K562 (cell line): ENCODE results near the gene ATL3. TPM values are rescaled to one million over a fixed set of nuclear protein-coding genes. Genes with fewer than 3 reads are reported as not detected.

ENCODE experiments used
- ATAC-seq: fragments of 200-7000 bp; cut with Tn5 transposase; 3 replicates; pipeline ENCODE4 v1.9.1; 2020; ENCODE audit warnings: moderate library complexity
- BruUV-seq: library from RNA; stranded (reverse); fragments of 400-500 nt; replicated peaks from 2 replicates; lab custom pipeline; 2021; lab: Mats Ljungman, UMichigan
- CTCF ChIA-PET: fragments of 300-600 bp; formaldehyde crosslinking; extraction: SDS; loops from one replicate; lab custom pipeline; 2021; ENCODE audit warnings: low intra/inter-chr PET ratio; lab: Yijun Ruan, JAX
- POLR2A ChIA-PET: fragments of 300-600, 350-650 bp; sonication (Branson Sonifier 250); formaldehyde crosslinking; extraction: SDS; loops from one replicate; lab custom pipeline; 2021; ENCODE audit warnings: antibody characterized with exemption, inconsistent platforms; lab: Yijun Ruan, JAX
- DNase-seq, 4 experiments: peaks; one replicate each; pipeline versions ENCODE4 v3.0.0 to v3.0.0-alpha.2; 2011 to 2018; ENCODE audit warnings: low spot score in 3 of 4, mixed read lengths in 3 of 4; ENCODE audit errors: extremely low read depth in 1 of 4
- FAIRE-seq: peaks from 2 replicates; lab custom pipeline; 2011; peaks lifted over from hg19 to GRCh38; lab: Jason Lieb, UNC
- H2AFZ ChIP-seq: 2 replicates; pipeline ENCODE4 v1.6.0; 2011; ENCODE audit warnings: low read depth, low read length, control low read depth, inconsistent platforms
- H3K27ac ChIP-seq: fragments of 200-600 bp; 3 replicates; pipeline ENCODE4 v1.8.0; 2011; ENCODE audit warnings: low read depth, mild to moderate bottlenecking, control low read depth, inconsistent platforms, low read length, moderate library complexity, mixed read lengths; ENCODE audit errors: extremely low read depth
- H3K27me3 ChIP-seq, 2 experiments: fragments of 300-600 bp in 1 of 2; 2 replicates in 1 of 2; 3 replicates in 1 of 2; pipeline versions ENCODE4 v1.6.0 to v1.8.0; 2011; ENCODE audit warnings: inconsistent platforms in 2 of 2, low read length in 2 of 2, mild to moderate bottlenecking in 1 of 2, mixed read lengths in 1 of 2, moderate library complexity in 1 of 2; ENCODE audit not compliant: control insufficient read depth in 2 of 2, insufficient read depth in 2 of 2
- H3K36me3 ChIP-seq: fragments of 300-600 bp; 3 replicates; pipeline ENCODE4 v1.8.0; 2011; ENCODE audit warnings: mild to moderate bottlenecking, low read length, inconsistent platforms; ENCODE audit not compliant: control insufficient read depth, insufficient read depth
- H3K4me1 ChIP-seq, 2 experiments: fragments of 200-600 bp in 1 of 2; replicated peaks in 1 of 2; 2 replicates in 1 of 2; 3 replicates in 1 of 2; pipeline versions ENCODE4 v1.5.1 to v1.8.0; 2011; ENCODE audit warnings: inconsistent platforms in 2 of 2, low read length in 2 of 2, mild to moderate bottlenecking in 1 of 2, mixed read lengths in 1 of 2, moderate library complexity in 1 of 2; ENCODE audit not compliant: control insufficient read depth in 2 of 2, insufficient read depth in 2 of 2
- H3K4me2 ChIP-seq: 2 replicates; pipeline ENCODE4 v1.6.1; 2011; ENCODE audit warnings: low read length, control low read depth, inconsistent platforms, mixed read lengths; ENCODE audit not compliant: insufficient read depth
- H3K4me3 ChIP-seq: fragments of 200-600 bp; sonication (generic), shearing (Covaris generic); 2 replicates; pipeline ENCODE4 v1.5.1; 2016; ENCODE audit warnings: control low read depth, inconsistent platforms
- H3K79me2 ChIP-seq: fragments of 200-600 bp; 3 replicates; pipeline ENCODE4 v1.8.0; 2011; ENCODE audit warnings: low read length, inconsistent platforms; ENCODE audit not compliant: control insufficient read depth, insufficient read depth
- H3K9ac ChIP-seq, 2 experiments: 2 replicates each; pipeline versions ENCODE4 v1.6.0 to v1.6.1; 2011; ENCODE audit warnings: low read depth in 2 of 2, low read length in 2 of 2, control low read depth in 1 of 2, inconsistent platforms in 1 of 2, mild to moderate bottlenecking in 1 of 2, mixed read lengths in 1 of 2; ENCODE audit not compliant: insufficient read depth in 1 of 2
- H3K9me1 ChIP-seq: one replicate; pipeline ENCODE4 v1.6.0; 2011; ENCODE audit warnings: inconsistent platforms, mild to moderate bottlenecking, low read length, moderate library complexity; ENCODE audit not compliant: control insufficient read depth, insufficient read depth
- H3K9me3 ChIP-seq: replicated peaks from 2 replicates; pipeline ENCODE4 v1.5.1; 2011; ENCODE audit warnings: low read depth, low read length, inconsistent platforms; ENCODE audit not compliant: control insufficient read depth, insufficient read depth
- H4K20me1 ChIP-seq: replicated peaks from 2 replicates; pipeline ENCODE4 v1.6.1; 2011; ENCODE audit warnings: low read length, inconsistent platforms, mixed read lengths; ENCODE audit not compliant: control insufficient read depth, insufficient read depth
- CCAR2 ChIP-seq: fragments of 200-400 bp; formaldehyde crosslinking; IDR thresholded peaks from 2 replicates; pipeline ENCODE4 v1.6.1; 2017; ENCODE audit warnings: mild to moderate bottlenecking, low read depth, low read length
- DEAF1 ChIP-seq: fragments of 450-650 bp; formaldehyde crosslinking; IDR thresholded peaks from 2 replicates; pipeline ENCODE4 v1.4.0; 2020; ENCODE audit warnings: mild to moderate bottlenecking, moderate library complexity
- KAT8 ChIP-seq: fragments of 450-650 bp; IDR thresholded peaks from 2 replicates; pipeline ENCODE4 v1.6.1; 2016; ENCODE audit warnings: low read depth, mild to moderate bottlenecking
- MAFF ChIP-seq: IDR thresholded peaks from 2 replicates; pipeline ENCODE4 v1.6.1; 2012; ENCODE audit warnings: low read length, improper control_type of control experiment
- MIER1 ChIP-seq: fragments of 450-650 bp; IDR thresholded peaks from 2 replicates; pipeline ENCODE4 v1.6.1; 2016; ENCODE audit warnings: antibody characterized with exemption, mild to moderate bottlenecking, low read depth
- PHF8 ChIP-seq: fragments of 200-600 bp; sonication (generic); IDR thresholded peaks from 2 replicates; pipeline ENCODE4 v1.6.1; 2012; ENCODE audit warnings: mixed run types, mild to moderate bottlenecking, inconsistent platforms, low read length, moderate library complexity, borderline replicate concordance
- POLR2H ChIP-seq: IDR thresholded peaks from 2 replicates; pipeline ENCODE4 v1.6.1; 2016; ENCODE audit warnings: missing genetic modification characterization, low read depth, mild to moderate bottlenecking, control low read depth, missing compliant biosample characterization, moderate library complexity
- POLR3A ChIP-seq: IDR thresholded peaks from 2 replicates; pipeline ENCODE4 v1.6.1; 2011; ENCODE audit warnings: borderline replicate concordance, mild to moderate bottlenecking, moderate library complexity; ENCODE audit not compliant: insufficient read length, insufficient read depth; ENCODE audit errors: extremely low read depth
- SOX6 ChIP-seq: fragments of 450-650 bp; IDR thresholded peaks from 2 replicates; pipeline ENCODE4 v1.6.1; 2014; ENCODE audit warnings: mild to moderate bottlenecking
- TAF1 ChIP-seq: IDR thresholded peaks from 2 replicates; pipeline ENCODE4 v1.6.1; 2011; ENCODE audit warnings: mild to moderate bottlenecking, low read length, moderate library complexity; ENCODE audit not compliant: insufficient read depth, control insufficient read depth, severe bottlenecking; ENCODE audit errors: extremely low read depth
- TSC22D4 ChIP-seq: fragments of 450-650 bp; IDR thresholded peaks from 2 replicates; pipeline ENCODE4 v1.6.1; 2016; ENCODE audit warnings: missing genetic modification characterization, missing biosample characterization, control low read depth
- ZNF124 ChIP-seq: sonication (generic); formaldehyde crosslinking; IDR thresholded peaks from 2 replicates; pipeline ENCODE4 v1.8.1; 2022; ENCODE audit warnings: missing genetic modification reagents
- ZNF511 ChIP-seq: sonication (generic); formaldehyde crosslinking; IDR thresholded peaks from 2 replicates; pipeline ENCODE4 v1.8.0; 2022; ENCODE audit warnings: mild to moderate bottlenecking, missing genetic modification reagents
- ZNF764 ChIP-seq: fragments of 250-450 bp; sonication (Bioruptor Pico); IDR thresholded peaks from 2 replicates; pipeline ENCODE4 v1.4.0; 2020; ENCODE audit warnings: low read depth, mild to moderate bottlenecking, moderate library complexity
- WGBS: fragments of 100-300 bp; shearing (Covaris generic); methylation state at CpG from one replicate; pipeline ENCODE4 v1.1.6; 2016; ENCODE audit warnings: low coverage, mixed read lengths; ENCODE audit not compliant: insufficient coverage; ENCODE audit errors: missing lambda C conversion rate; 5-methylcytosine and 5-hydroxymethylcytosine counted together
- in situ Hi-C: fragments of 300-500 bp; cut with MboI; formaldehyde crosslinking; loops from 4 replicates; pipeline ENCODE4 v1.15.0; 2018; ENCODE audit warnings: inconsistent platforms, mixed read lengths
- intact Hi-C: fragments of 100-400 bp; cut with micrococcal nuclease; formaldehyde crosslinking; loops from 2 replicates; pipeline ENCODE4 v1.14.2; 2022
- polyA plus RNA-seq, 8 experiments: library from polyadenylated mRNA; depleted of rRNA in 4 of 8; stranded (reverse) in 5 of 8; unstranded in 3 of 8; fragments of >200 nt; fragmentation: Nextera tagmentation in 2 of 8; fragmentation: Illumina TruSeq in 1 of 8; extraction: Ambion mirVana in 2 of 8; extraction: Trizol in 1 of 8; gene quantifications; 2 replicates each; pipeline versions ENCODE4 v1.2.1 to v1.2.3, GENCODE V29; 2011 to 2014; ENCODE audit warnings: inconsistent platforms in 1 of 8, missing spikeins in 1 of 8
- total RNA-seq, 7 experiments: library from RNA; depleted of rRNA in 6 of 7; stranded (reverse); fragments of >200 nt in 6 of 7; fragmentation: Illumina TruSeq in 2 of 7; extraction: Trizol in 2 of 7; gene quantifications; 2 replicates each; pipeline versions ENCODE4 v1.2.1 to v1.2.3, GENCODE V29; 2011 to 2021; ENCODE audit warnings: low replicate concordance in 1 of 7
- TF ChIP-seq, protein P1 (sequence below): fragments of 250-450 bp; sonication (Bioruptor Pico); IDR thresholded peaks from 2 replicates; pipeline ENCODE4 v1.9.0; 2021; ENCODE audit warnings: mild to moderate bottlenecking
- TF ChIP-seq, protein P2 (sequence below): fragments of 250-450 bp; sonication (Bioruptor Pico); IDR thresholded peaks from 2 replicates; pipeline ENCODE4 v1.8.0; 2021; ENCODE audit warnings: moderate library complexity, mild to moderate bottlenecking, inconsistent platforms

ATL3 gene
- total and polyA plus RNA-seq, 9 of the 15 experiments (the other 6 are each of a cell fraction or from before 2014, with no cell fraction given), result 18.2 to 39.8 (median 23.9) TPM

DNA sequence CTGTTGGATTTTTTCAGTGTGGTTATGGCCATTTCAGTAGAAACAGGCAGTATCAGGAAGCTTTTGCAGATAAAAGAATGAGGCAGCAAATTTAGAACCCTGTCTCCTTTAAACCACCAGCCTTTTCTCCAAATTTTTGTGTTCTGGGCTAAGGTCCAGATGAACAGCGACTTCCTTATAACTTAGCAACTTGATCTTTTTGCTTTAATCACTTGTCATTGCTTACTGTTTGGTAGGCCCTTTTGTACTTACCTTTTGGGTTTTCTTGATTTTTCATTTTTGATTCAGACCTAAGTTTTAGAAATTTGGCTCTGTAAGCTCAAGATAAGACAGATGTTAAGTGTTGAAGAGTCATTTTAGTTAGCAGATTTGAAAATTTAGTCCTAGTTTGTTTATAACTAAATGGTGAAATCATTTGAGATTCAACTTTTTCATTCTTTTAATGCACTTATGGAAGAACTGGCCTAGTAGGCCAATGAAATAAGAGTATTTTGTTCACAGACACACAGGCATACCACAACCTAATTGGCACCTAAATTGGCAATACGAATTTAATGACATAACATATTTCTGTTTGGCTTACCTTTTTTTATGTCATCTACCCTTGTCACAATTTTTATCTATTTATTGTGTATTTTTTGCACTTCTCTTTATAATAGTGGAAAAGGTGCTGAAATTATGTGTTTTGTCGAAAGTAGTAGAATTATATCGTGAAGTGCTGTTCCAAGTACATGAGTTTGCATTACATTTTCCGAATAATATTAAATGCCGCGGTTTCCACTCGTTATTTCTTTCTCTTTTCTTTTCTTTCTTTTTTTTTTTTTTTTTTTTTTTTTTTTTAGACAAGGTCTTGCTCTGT, 12.2 kb upstream of the ATL3 start:
- Histone ChIP-seq H3K4me3 (peak overlapping the region; percentile 94), H3K4me2 (peak overlapping the region; percentile 96), H3K9me3 (no peaks in the 10 kb centered on the region), H3K36me3 (peaks cover 14% of the 10 kb centered on the region; the same call in 1 of the 3 replicates), H2AFZ (no peak overlapping the region), H4K20me1 (peaks cover 9% of the 10 kb centered on the region), H3K9ac (peak overlapping the region in 1 of 2 experiments; percentile 84; a peak in 2 of 4 replicates), H3K9me1 (no peaks in the 10 kb centered on the region), H3K4me1 (peaks cover 26 to 40% of the 10 kb centered on the region in 2 experiments), H3K27me3 (no peaks in the 10 kb centered on the region), H3K79me2 (peaks cover 68% of the 10 kb centered on the region), H3K27ac (peak overlapping the region; percentile 94)
- POLR2A ChIA-PET, result interaction anchor here (0.6 to 5.9 kb wide), 12 partner anchors 10 to 1110 kb away, joined by 3 to 46 read pairs (median 4); partner anchors contain the start of genes ATL3 and EEF1G
- WGBS, result 21% methylated on average over 7 of the region's 8 CpGs
- DNase-seq (peak in 2 of 4 experiments; percentile 53 to 70), ATAC-seq (peak; percentile 31), FAIRE-seq (peak; percentile 74)
- CTCF ChIA-PET, result interaction anchor here (0.6 kb wide), 2 partner anchors 184 to 444 kb away, joined by 3 to 6 read pairs; no protein-coding TSS in a partner anchor
- intact Hi-C loops (loop anchor here (5.0 kb wide), 1 partner anchor 54 kb away; no protein-coding TSS in a partner anchor), in situ Hi-C loops (no loop called here)
- no TSS peak for BruUV-seq
- TF ChIP-seq KAT8 (no peak), POLR2H (tag) (peak; percentile 56), SOX6 (no peak), MIER1 (no peak), ZNF124 (CRISPR knock-in tag) (no peak), DEAF1 (no peak), TAF1 (no peak), TSC22D4 (tag) (no peak), POLR3A (no peak), ZNF511 (CRISPR knock-in tag) (no peak), ZNF764 (CRISPR knock-in tag) (no peak), MAFF (peak; percentile 83), CCAR2 (no peak), PHF8 (no peak)
- TF ChIP-seq, protein P1, sequence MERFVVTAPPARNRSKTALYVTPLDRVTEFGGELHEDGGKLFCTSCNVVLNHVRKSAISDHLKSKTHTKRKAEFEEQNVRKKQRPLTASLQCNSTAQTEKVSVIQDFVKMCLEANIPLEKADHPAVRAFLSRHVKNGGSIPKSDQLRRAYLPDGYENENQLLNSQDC (CRISPR knock-in tag), result no peak
- TF ChIP-seq, protein P2, sequence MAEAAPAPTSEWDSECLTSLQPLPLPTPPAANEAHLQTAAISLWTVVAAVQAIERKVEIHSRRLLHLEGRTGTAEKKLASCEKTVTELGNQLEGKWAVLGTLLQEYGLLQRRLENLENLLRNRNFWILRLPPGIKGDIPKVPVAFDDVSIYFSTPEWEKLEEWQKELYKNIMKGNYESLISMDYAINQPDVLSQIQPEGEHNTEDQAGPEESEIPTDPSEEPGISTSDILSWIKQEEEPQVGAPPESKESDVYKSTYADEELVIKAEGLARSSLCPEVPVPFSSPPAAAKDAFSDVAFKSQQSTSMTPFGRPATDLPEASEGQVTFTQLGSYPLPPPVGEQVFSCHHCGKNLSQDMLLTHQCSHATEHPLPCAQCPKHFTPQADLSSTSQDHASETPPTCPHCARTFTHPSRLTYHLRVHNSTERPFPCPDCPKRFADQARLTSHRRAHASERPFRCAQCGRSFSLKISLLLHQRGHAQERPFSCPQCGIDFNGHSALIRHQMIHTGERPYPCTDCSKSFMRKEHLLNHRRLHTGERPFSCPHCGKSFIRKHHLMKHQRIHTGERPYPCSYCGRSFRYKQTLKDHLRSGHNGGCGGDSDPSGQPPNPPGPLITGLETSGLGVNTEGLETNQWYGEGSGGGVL (CRISPR knock-in tag), result no peak
